K562 (cell line): ENCODE measurements around the gene FRMD4A. TPM values are rescaled to one million over a fixed set of nuclear protein-coding genes. Genes with fewer than 3 reads are reported as not detected.

ENCODE experiments used
- ATAC-seq: fragments of 200-7000 bp; cut with Tn5 transposase; 3 replicates; pipeline ENCODE4 v1.9.1; 2020; ENCODE audit warnings: moderate library complexity
- BruUV-seq: library from RNA; stranded (reverse); fragments of 400-500 nt; replicated peaks from 2 replicates; lab custom pipeline; 2021; lab: Mats Ljungman, UMichigan
- CTCF ChIA-PET: fragments of 300-600 bp; formaldehyde crosslinking; extraction: SDS; loops from one replicate; lab custom pipeline; 2021; ENCODE audit warnings: low intra/inter-chr PET ratio; lab: Yijun Ruan, JAX
- POLR2A ChIA-PET: fragments of 300-600, 350-650 bp; sonication (Branson Sonifier 250); formaldehyde crosslinking; extraction: SDS; loops from one replicate; lab custom pipeline; 2021; ENCODE audit warnings: antibody characterized with exemption, inconsistent platforms; lab: Yijun Ruan, JAX
- DNase-seq, 4 experiments: peaks; one replicate each; pipeline versions ENCODE4 v3.0.0 to v3.0.0-alpha.2; 2011 to 2018; ENCODE audit warnings: low spot score in 3 of 4, mixed read lengths in 3 of 4; ENCODE audit errors: extremely low read depth in 1 of 4
- FAIRE-seq: peaks from 2 replicates; lab custom pipeline; 2011; peaks lifted over from hg19 to GRCh38; lab: Jason Lieb, UNC
- H2AFZ ChIP-seq: 2 replicates; pipeline ENCODE4 v1.6.0; 2011; ENCODE audit warnings: low read depth, low read length, control low read depth, inconsistent platforms
- H3K27ac ChIP-seq: fragments of 200-600 bp; 3 replicates; pipeline ENCODE4 v1.8.0; 2011; ENCODE audit warnings: low read depth, mild to moderate bottlenecking, control low read depth, inconsistent platforms, low read length, moderate library complexity, mixed read lengths; ENCODE audit errors: extremely low read depth
- H3K27me3 ChIP-seq, 2 experiments: fragments of 300-600 bp in 1 of 2; 2 replicates in 1 of 2; 3 replicates in 1 of 2; pipeline versions ENCODE4 v1.6.0 to v1.8.0; 2011; ENCODE audit warnings: inconsistent platforms in 2 of 2, low read length in 2 of 2, mild to moderate bottlenecking in 1 of 2, mixed read lengths in 1 of 2, moderate library complexity in 1 of 2; ENCODE audit not compliant: control insufficient read depth in 2 of 2, insufficient read depth in 2 of 2
- H3K36me3 ChIP-seq: fragments of 300-600 bp; 3 replicates; pipeline ENCODE4 v1.8.0; 2011; ENCODE audit warnings: mild to moderate bottlenecking, low read length, inconsistent platforms; ENCODE audit not compliant: control insufficient read depth, insufficient read depth
- H3K4me1 ChIP-seq, 2 experiments: fragments of 200-600 bp in 1 of 2; replicated peaks in 1 of 2; 2 replicates in 1 of 2; 3 replicates in 1 of 2; pipeline versions ENCODE4 v1.5.1 to v1.8.0; 2011; ENCODE audit warnings: inconsistent platforms in 2 of 2, low read length in 2 of 2, mild to moderate bottlenecking in 1 of 2, mixed read lengths in 1 of 2, moderate library complexity in 1 of 2; ENCODE audit not compliant: control insufficient read depth in 2 of 2, insufficient read depth in 2 of 2
- H3K4me2 ChIP-seq: 2 replicates; pipeline ENCODE4 v1.6.1; 2011; ENCODE audit warnings: low read length, control low read depth, inconsistent platforms, mixed read lengths; ENCODE audit not compliant: insufficient read depth
- H3K4me3 ChIP-seq: fragments of 200-600 bp; sonication (generic), shearing (Covaris generic); 2 replicates; pipeline ENCODE4 v1.5.1; 2016; ENCODE audit warnings: control low read depth, inconsistent platforms
- H3K79me2 ChIP-seq: fragments of 200-600 bp; 3 replicates; pipeline ENCODE4 v1.8.0; 2011; ENCODE audit warnings: low read length, inconsistent platforms; ENCODE audit not compliant: control insufficient read depth, insufficient read depth
- H3K9ac ChIP-seq, 2 experiments: 2 replicates each; pipeline versions ENCODE4 v1.6.0 to v1.6.1; 2011; ENCODE audit warnings: low read depth in 2 of 2, low read length in 2 of 2, control low read depth in 1 of 2, inconsistent platforms in 1 of 2, mild to moderate bottlenecking in 1 of 2, mixed read lengths in 1 of 2; ENCODE audit not compliant: insufficient read depth in 1 of 2
- H3K9me1 ChIP-seq: one replicate; pipeline ENCODE4 v1.6.0; 2011; ENCODE audit warnings: inconsistent platforms, mild to moderate bottlenecking, low read length, moderate library complexity; ENCODE audit not compliant: control insufficient read depth, insufficient read depth
- H3K9me3 ChIP-seq: replicated peaks from 2 replicates; pipeline ENCODE4 v1.5.1; 2011; ENCODE audit warnings: low read depth, low read length, inconsistent platforms; ENCODE audit not compliant: control insufficient read depth, insufficient read depth
- H4K20me1 ChIP-seq: replicated peaks from 2 replicates; pipeline ENCODE4 v1.6.1; 2011; ENCODE audit warnings: low read length, inconsistent platforms, mixed read lengths; ENCODE audit not compliant: control insufficient read depth, insufficient read depth
- DPF2 ChIP-seq: fragments of 450-650 bp; IDR thresholded peaks from 2 replicates; pipeline ENCODE4 v1.6.1; 2016
- HEY1 ChIP-seq: fragments of 250-450 bp; sonication (Bioruptor Pico); IDR thresholded peaks from 2 replicates; pipeline ENCODE4 v1.5.0; 2020; ENCODE audit warnings: mild to moderate bottlenecking, moderate library complexity, borderline replicate concordance
- HNRNPLL ChIP-seq: fragments of 200-400 bp; formaldehyde crosslinking; IDR thresholded peaks from 2 replicates; pipeline ENCODE4 v1.6.1; 2017; ENCODE audit warnings: low read length, low read depth, mild to moderate bottlenecking; ENCODE audit not compliant: poor library complexity, severe bottlenecking
- TAF15 ChIP-seq: fragments of 200-400 bp; formaldehyde crosslinking; IDR thresholded peaks from 2 replicates; pipeline ENCODE4 v1.6.1; 2017; ENCODE audit warnings: mild to moderate bottlenecking, low read depth, low read length, moderate library complexity
- TOE1 ChIP-seq, 2 experiments: fragments of 450-650 bp in 1 of 2; sonication (generic) in 1 of 2; formaldehyde crosslinking in 1 of 2; IDR thresholded peaks; 2 replicates each; pipeline versions ENCODE4 v1.7.1 to v1.8.0; 2016 to 2022; ENCODE audit warnings: borderline replicate concordance in 2 of 2, mild to moderate bottlenecking in 2 of 2, antibody characterized with exemption in 1 of 2, inconsistent platforms in 1 of 2, low read depth in 1 of 2, missing genetic modification reagents in 1 of 2, moderate library complexity in 1 of 2
- ZNF586 ChIP-seq: fragments of 450-650 bp; formaldehyde crosslinking; conservative IDR thresholded peaks from 2 replicates; pipeline ENCODE4 v1.4.0; 2020; ENCODE audit warnings: mild to moderate bottlenecking, moderate library complexity
- WGBS: fragments of 100-300 bp; shearing (Covaris generic); methylation state at CpG from one replicate; pipeline ENCODE4 v1.1.6; 2016; ENCODE audit warnings: low coverage, mixed read lengths; ENCODE audit not compliant: insufficient coverage; ENCODE audit errors: missing lambda C conversion rate; 5-methylcytosine and 5-hydroxymethylcytosine counted together
- in situ Hi-C: fragments of 300-500 bp; cut with MboI; formaldehyde crosslinking; loops from 4 replicates; pipeline ENCODE4 v1.15.0; 2018; ENCODE audit warnings: inconsistent platforms, mixed read lengths
- intact Hi-C: fragments of 100-400 bp; cut with micrococcal nuclease; formaldehyde crosslinking; loops from 2 replicates; pipeline ENCODE4 v1.14.2; 2022
- polyA plus RNA-seq, 8 experiments: library from polyadenylated mRNA; depleted of rRNA in 4 of 8; stranded (reverse) in 5 of 8; unstranded in 3 of 8; fragments of >200 nt; fragmentation: Nextera tagmentation in 2 of 8; fragmentation: Illumina TruSeq in 1 of 8; extraction: Ambion mirVana in 2 of 8; extraction: Trizol in 1 of 8; gene quantifications; 2 replicates each; pipeline versions ENCODE4 v1.2.1 to v1.2.3, GENCODE V29; 2011 to 2014; ENCODE audit warnings: inconsistent platforms in 1 of 8, missing spikeins in 1 of 8
- total RNA-seq, 7 experiments: library from RNA; depleted of rRNA in 6 of 7; stranded (reverse); fragments of >200 nt in 6 of 7; fragmentation: Illumina TruSeq in 2 of 7; extraction: Trizol in 2 of 7; gene quantifications; 2 replicates each; pipeline versions ENCODE4 v1.2.1 to v1.2.3, GENCODE V29; 2011 to 2021; ENCODE audit warnings: low replicate concordance in 1 of 7

The FRMD4A gene
- total and polyA plus RNA-seq, 9 of the 15 experiments (the other 6 are each of a cell fraction or from before 2014, with no cell fraction given): 0.80 to 5.2 (median 3.0) TPM

- ChIA-PET POLR2A (no interaction called here), CTCF (no interaction called here)
- H3K27me3 ChIP-seq: peaks cover 15 to 47% of the 10 kb centered on the region in 2 experiments; a peak in 4 of 5 replicates
- no peak overlapping the region for H3K27ac ChIP-seq
- no peak for ATAC-seq
- no peak for FAIRE-seq
- WGBS: 0% methylated on average over 9 of the region's 9 CpGs
- no peak for DNase-seq
- in situ Hi-C loops (no loop called here), intact Hi-C loops (no loop called here)
- H3K4me2 ChIP-seq: no peak overlapping the region
- TF ChIP-seq HNRNPLL (peak; percentile 20), HEY1 (CRISPR knock-in tag) (no peak)
- H3K9me1 ChIP-seq: no peaks in the 10 kb centered on the region
- no TSS peak for BruUV-seq
- no peaks in the 10 kb centered on the region for H3K9me3 ChIP-seq
- H2AFZ ChIP-seq: no peak overlapping the region
- no peaks in the 10 kb centered on the region for H3K79me2 ChIP-seq
- no peaks in the 10 kb centered on the region for H3K36me3 ChIP-seq
- no peaks in the 10 kb centered on the region; the same call in 1 of the 2 replicates for H4K20me1 ChIP-seq
- no peak overlapping the region for H3K9ac ChIP-seq
- H3K4me3 ChIP-seq: no peak overlapping the region
- no peaks in the 10 kb centered on the region for H3K4me1 ChIP-seq
Observed at GRCh38 chr10:13872411-13872810, 458.3 kb downstream of the FRMD4A start.

DNA sequence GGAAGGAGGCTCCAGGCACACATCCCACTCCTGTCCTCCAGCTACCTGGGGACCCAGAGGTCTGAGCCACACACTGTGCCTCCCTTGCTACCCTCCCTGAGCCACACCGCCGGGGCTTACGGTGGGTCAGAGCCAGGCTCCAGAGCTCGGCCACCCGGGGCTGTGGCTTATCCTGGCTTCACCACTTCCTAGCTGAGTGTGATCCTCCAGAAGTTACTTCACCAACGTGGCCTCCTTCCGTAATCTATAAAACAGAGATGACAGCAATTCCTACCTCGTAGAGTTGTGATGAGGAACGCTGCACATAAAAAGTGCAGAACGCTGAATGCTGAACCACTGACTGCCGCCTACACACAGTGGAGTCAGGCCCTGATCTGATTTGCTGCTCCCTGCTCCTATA lies 458.9 kb downstream of the FRMD4A start:
- intact Hi-C loops: no loop called here
- Histone ChIP-seq H3K9me1 (no peaks in the 10 kb centered on the region), H3K4me3 (no peak overlapping the region), H4K20me1 (no peaks in the 10 kb centered on the region; the same call in 1 of the 2 replicates), H3K27me3 (peaks cover 15 to 43% of the 10 kb centered on the region in 2 experiments; a peak in 4 of 5 replicates), H3K27ac (no peak overlapping the region), H3K9me3 (no peaks in the 10 kb centered on the region), H3K79me2 (no peaks in the 10 kb centered on the region), H3K36me3 (no peaks in the 10 kb centered on the region), H3K9ac (no peak overlapping the region), H3K4me2 (no peak overlapping the region), H3K4me1 (no peaks in the 10 kb centered on the region), H2AFZ (no peak overlapping the region)
- no TSS peak for BruUV-seq
- in situ Hi-C loops: no loop called here
- DNase-seq: no peak
- no peak for ATAC-seq
- CTCF ChIA-PET: no interaction called here
- TF ChIP-seq DPF2 (no peak), TAF15 (no peak), ZNF586 (no peak), TOE1 (IDR thresholded peaks at IDR 0.05; ENCODE audit: borderline replicate concordance) (no peak), TOE1 (CRISPR knock-in tag; IDR thresholded peaks at IDR 0.05; ENCODE audit: borderline replicate concordance, low read depth) (no peak)
- POLR2A ChIA-PET: no interaction called here
- FAIRE-seq: no peak
- 1% methylated on average over 11 of the region's 11 CpGs for WGBS
